ENCODE measurements around the gene SARS2. TPM values are rescaled to one million over a fixed set of nuclear protein-coding genes. Genes with fewer than 3 reads are reported as not detected.
A peak's percentile ranks its signal among the peaks of the same experiment; 100 is the strongest.

Gene SARS2
- total RNA-seq, 1 experiment from 2014 or later: 74.7 TPM

- TF ChIP-seq ZNF121 (CRISPR knock-in tag; IDR thresholded peaks at IDR 0.05) (0 out of 2 replicates have a peak, but pooled peaks have one; percentile 28), ZBTB21 (CRISPR knock-in tag; IDR thresholded peaks at IDR 0.05; ENCODE audit: borderline replicate concordance) (peak; percentile 65; the same call in 1 of the 2 replicates), ZNF416 (CRISPR knock-in tag; IDR thresholded peaks at IDR 0.05) (no peak), ZBTB43 (CRISPR knock-in tag; IDR thresholded peaks at IDR 0.05) (no peak), ZNF532 (CRISPR knock-in tag; IDR thresholded peaks at IDR 0.05; ENCODE audit: borderline replicate concordance) (no peak), IRF1 (CRISPR knock-in tag; IDR thresholded peaks at IDR 0.05) (0 out of 2 replicates have a peak, but pooled peaks have one; percentile 22), ETV6 (CRISPR knock-in tag; IDR thresholded peaks at IDR 0.05) (peak; percentile 88), ZNF263 (CRISPR knock-in tag; IDR thresholded peaks at IDR 0.05; ENCODE audit: low read depth) (no peak), CTCF (IDR thresholded peaks at IDR 0.05) (peak; percentile 50), NFATC4 (CRISPR knock-in tag; IDR thresholded peaks at IDR 0.05) (no peak), PRRX2 (CRISPR knock-in tag; IDR thresholded peaks at IDR 0.05) (no peak), NFE2L1 (CRISPR knock-in tag; IDR thresholded peaks at IDR 0.05) (0 out of 2 replicates have a peak, but pooled peaks have one; percentile 49), NFYB (CRISPR knock-in tag; conservative IDR thresholded peaks at IDR 0.05; ENCODE audit: low read depth) (no peak), TEAD1 (CRISPR knock-in tag; IDR thresholded peaks at IDR 0.05) (peak; percentile 47; the same call in 1 of the 2 replicates), SP1 (CRISPR knock-in tag; conservative IDR thresholded peaks at IDR 0.05) (peak; percentile 78; the same call in 1 of the 2 replicates)
- TF ChIP-seq, protein P1, sequence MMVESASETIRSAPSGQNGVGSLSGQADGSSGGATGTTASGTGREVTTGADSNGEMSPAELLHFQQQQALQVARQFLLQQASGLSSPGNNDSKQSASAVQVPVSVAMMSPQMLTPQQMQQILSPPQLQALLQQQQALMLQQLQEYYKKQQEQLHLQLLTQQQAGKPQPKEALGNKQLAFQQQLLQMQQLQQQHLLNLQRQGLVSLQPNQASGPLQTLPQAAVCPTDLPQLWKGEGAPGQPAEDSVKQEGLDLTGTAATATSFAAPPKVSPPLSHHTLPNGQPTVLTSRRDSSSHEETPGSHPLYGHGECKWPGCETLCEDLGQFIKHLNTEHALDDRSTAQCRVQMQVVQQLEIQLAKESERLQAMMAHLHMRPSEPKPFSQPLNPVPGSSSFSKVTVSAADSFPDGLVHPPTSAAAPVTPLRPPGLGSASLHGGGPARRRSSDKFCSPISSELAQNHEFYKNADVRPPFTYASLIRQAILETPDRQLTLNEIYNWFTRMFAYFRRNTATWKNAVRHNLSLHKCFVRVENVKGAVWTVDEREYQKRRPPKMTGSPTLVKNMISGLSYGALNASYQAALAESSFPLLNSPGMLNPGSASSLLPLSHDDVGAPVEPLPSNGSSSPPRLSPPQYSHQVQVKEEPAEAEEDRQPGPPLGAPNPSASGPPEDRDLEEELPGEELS (CRISPR knock-in tag; IDR thresholded peaks at IDR 0.05): peak; percentile 79; the same call in 1 of the 2 replicates
- TF ChIP-seq, protein P2, sequence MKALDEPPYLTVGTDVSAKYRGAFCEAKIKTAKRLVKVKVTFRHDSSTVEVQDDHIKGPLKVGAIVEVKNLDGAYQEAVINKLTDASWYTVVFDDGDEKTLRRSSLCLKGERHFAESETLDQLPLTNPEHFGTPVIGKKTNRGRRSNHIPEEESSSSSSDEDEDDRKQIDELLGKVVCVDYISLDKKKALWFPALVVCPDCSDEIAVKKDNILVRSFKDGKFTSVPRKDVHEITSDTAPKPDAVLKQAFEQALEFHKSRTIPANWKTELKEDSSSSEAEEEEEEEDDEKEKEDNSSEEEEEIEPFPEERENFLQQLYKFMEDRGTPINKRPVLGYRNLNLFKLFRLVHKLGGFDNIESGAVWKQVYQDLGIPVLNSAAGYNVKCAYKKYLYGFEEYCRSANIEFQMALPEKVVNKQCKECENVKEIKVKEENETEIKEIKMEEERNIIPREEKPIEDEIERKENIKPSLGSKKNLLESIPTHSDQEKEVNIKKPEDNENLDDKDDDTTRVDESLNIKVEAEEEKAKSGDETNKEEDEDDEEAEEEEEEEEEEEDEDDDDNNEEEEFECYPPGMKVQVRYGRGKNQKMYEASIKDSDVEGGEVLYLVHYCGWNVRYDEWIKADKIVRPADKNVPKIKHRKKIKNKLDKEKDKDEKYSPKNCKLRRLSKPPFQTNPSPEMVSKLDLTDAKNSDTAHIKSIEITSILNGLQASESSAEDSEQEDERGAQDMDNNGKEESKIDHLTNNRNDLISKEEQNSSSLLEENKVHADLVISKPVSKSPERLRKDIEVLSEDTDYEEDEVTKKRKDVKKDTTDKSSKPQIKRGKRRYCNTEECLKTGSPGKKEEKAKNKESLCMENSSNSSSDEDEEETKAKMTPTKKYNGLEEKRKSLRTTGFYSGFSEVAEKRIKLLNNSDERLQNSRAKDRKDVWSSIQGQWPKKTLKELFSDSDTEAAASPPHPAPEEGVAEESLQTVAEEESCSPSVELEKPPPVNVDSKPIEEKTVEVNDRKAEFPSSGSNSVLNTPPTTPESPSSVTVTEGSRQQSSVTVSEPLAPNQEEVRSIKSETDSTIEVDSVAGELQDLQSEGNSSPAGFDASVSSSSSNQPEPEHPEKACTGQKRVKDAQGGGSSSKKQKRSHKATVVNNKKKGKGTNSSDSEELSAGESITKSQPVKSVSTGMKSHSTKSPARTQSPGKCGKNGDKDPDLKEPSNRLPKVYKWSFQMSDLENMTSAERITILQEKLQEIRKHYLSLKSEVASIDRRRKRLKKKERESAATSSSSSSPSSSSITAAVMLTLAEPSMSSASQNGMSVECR (CRISPR knock-in tag; IDR thresholded peaks at IDR 0.05; ENCODE audit: borderline replicate concordance): no peak
- TF ChIP-seq, protein P3, sequence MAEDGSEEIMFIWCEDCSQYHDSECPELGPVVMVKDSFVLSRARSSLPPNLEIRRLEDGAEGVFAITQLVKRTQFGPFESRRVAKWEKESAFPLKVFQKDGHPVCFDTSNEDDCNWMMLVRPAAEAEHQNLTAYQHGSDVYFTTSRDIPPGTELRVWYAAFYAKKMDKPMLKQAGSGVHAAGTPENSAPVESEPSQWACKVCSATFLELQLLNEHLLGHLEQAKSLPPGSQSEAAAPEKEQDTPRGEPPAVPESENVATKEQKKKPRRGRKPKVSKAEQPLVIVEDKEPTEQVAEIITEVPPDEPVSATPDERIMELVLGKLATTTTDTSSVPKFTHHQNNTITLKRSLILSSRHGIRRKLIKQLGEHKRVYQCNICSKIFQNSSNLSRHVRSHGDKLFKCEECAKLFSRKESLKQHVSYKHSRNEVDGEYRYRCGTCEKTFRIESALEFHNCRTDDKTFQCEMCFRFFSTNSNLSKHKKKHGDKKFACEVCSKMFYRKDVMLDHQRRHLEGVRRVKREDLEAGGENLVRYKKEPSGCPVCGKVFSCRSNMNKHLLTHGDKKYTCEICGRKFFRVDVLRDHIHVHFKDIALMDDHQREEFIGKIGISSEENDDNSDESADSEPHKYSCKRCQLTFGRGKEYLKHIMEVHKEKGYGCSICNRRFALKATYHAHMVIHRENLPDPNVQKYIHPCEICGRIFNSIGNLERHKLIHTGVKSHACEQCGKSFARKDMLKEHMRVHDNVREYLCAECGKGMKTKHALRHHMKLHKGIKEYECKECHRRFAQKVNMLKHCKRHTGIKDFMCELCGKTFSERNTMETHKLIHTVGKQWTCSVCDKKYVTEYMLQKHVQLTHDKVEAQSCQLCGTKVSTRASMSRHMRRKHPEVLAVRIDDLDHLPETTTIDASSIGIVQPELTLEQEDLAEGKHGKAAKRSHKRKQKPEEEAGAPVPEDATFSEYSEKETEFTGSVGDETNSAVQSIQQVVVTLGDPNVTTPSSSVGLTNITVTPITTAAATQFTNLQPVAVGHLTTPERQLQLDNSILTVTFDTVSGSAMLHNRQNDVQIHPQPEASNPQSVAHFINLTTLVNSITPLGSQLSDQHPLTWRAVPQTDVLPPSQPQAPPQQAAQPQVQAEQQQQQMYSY (CRISPR knock-in tag; IDR thresholded peaks at IDR 0.05): peak; percentile 28; the same call in 1 of the 2 replicates
Observed at GRCh38 chr19:38869836-38870607, 60.5 kb downstream of the SARS2 start (continued).

Data from WTC11 (cell line).